Adrenal gland (tissue), 12 donors: ENCODE data around the gene DPP6. TPM values are rescaled to one million over a fixed set of nuclear protein-coding genes. Genes with fewer than 3 reads are reported as not detected.
"Not testable (repeated sequence)": the region's sequence is repeated elsewhere in the genome, so short reads cannot be mapped to it uniquely, and the experiment has no call there.

ENCODE experiments used
- DNase-seq, 7 donors: peaks; one replicate each; pipeline ENCODE4 v3.0.0-alpha.2; 2019 to 2020
- H3K27ac ChIP-seq, 5 donors: fragments of 200-600 bp; sonication (generic) in 4 of 5; 1 replicate in 3 of 5; 2 replicates in 2 of 5; pipeline versions ENCODE4 v1.5.1 to v1.8.0; 2016 to 2020; ENCODE audit warnings: mild to moderate bottlenecking in 1 of 5
- H3K27me3 ChIP-seq: fragments of 200-600 bp; 2 replicates; pipeline ENCODE4 v1.8.0; 2021
- H3K36me3 ChIP-seq, 2 donors: fragments of 200-600 bp; replicated peaks in 1 of 2; 1 replicate in 1 of 2; 2 replicates in 1 of 2; pipeline versions ENCODE4 v1.5.1 to v1.8.0; 2018 to 2022
- H3K4me1 ChIP-seq, 2 donors: fragments of 200-600 bp; replicated peaks in 1 of 2; 1 replicate in 1 of 2; 2 replicates in 1 of 2; pipeline versions ENCODE4 v1.5.1 to v1.8.0; 2018 to 2021
- H3K4me3 ChIP-seq, 4 donors: fragments of 200-600 bp; sonication (generic) in 3 of 4; one replicate each; pipeline ENCODE4 v1.5.1; 2016 to 2018
- H3K9me3 ChIP-seq, 3 donors: fragments of 200-600 bp; sonication (generic) in 1 of 3; replicated peaks in 1 of 3; 1 replicate in 2 of 3; 2 replicates in 1 of 3; pipeline versions ENCODE4 v1.5.1 to v1.8.0; 2016 to 2021
- WGBS, 4 donors: extraction: QIAGEN DNeasy Blood & Tissue Kit in 2 of 4; methylation state at CpG; one replicate each; pipeline versions ENCODE4 v1.1.5 to v1.1.7; 2013 to 2017; 5-methylcytosine and 5-hydroxymethylcytosine counted together
- intact Hi-C, 2 donors: fragments of 100-400 bp; cut with DNase I; formaldehyde crosslinking; loops; one replicate each; pipeline versions ENCODE4 v1.14.1 to v1.15.0; 2022 to 2023
- polyA plus RNA-seq, 3 donors: library from polyadenylated mRNA; stranded (reverse); fragments of 200-250 nt in 2 of 3; fragments of 350-450 nt in 1 of 3; fragmentation: Illumina TruSeq in 1 of 3; extraction: RNeasy Lipid Tissue Mini Kit (QIAGEN cat#74804) in 1 of 3; gene quantifications; one replicate each; pipeline ENCODE4 v1.2.3, GENCODE V29; 2013 to 2014
- total RNA-seq, 9 donors: library from RNA; depleted of rRNA in 4 of 9; stranded (reverse); fragments of >200 nt in 4 of 9; fragments of 120-200 nt in 1 of 9; fragmentation: NEBNext Ultra II Directional in 1 of 9; extraction: Animal tissue kit (Norgen Biotek cat#: 25700) in 1 of 9; gene quantifications; one replicate each; pipeline versions ENCODE4 v1.1.0 to v1.2.4, GENCODE V29; 2013 to 2023
- donor health status: healthy with polysubstance abuse.
- donor health status: Bipolar disorder and iron deficiency.
- donor health status: DM: yes; HTN: yes; CAD: no.
- donor health status: DM: no; HTN: no; CAD: no.
- donor health status: DM: no; HTN: no; CAD: no.
- donor health status: DM: yes; HTN: yes; CAD: no.

The DPP6 gene
- total and polyA plus RNA-seq, 12 donors: 0.39 to 13.1 (median 5.1) TPM

- intact Hi-C loops, H3K4me1 ChIP-seq: not testable (repeated sequence)
- 60 to 73% (median 68%) methylated on average over 11 to 12 of the region's 12 CpGs for WGBS, 4 donors
Measured at GRCh38 chr7:154117411-154118390, 65.5 kb downstream of the DPP6 start.

GRCh38 chr7:154120825-154121224 lies 68.6 kb downstream of the DPP6 start:
- 60 to 71% (median 69%) methylated on average over 5 of the region's 5 CpGs for WGBS, 4 donors
- DNase-seq: not testable (repeated sequence)

More at GRCh38 chr7:154117411-154118390, 65.5 kb downstream of the DPP6 start:
- H3K36me3 ChIP-seq, H3K4me3 ChIP-seq, DNase-seq, H3K27ac ChIP-seq, H3K27me3 ChIP-seq, H3K9me3 ChIP-seq: not testable (repeated sequence)

GRCh38 chr7:154122720-154123119 lies 70.5 kb downstream of the DPP6 start:
- H3K36me3 ChIP-seq, H3K4me3 ChIP-seq, DNase-seq, H3K27ac ChIP-seq, H3K27me3 ChIP-seq, H3K4me1 ChIP-seq, intact Hi-C loops, H3K9me3 ChIP-seq: not testable (repeated sequence)
- 62 to 82% (median 70%) methylated on average over 6 to 9 of the region's 10 CpGs for WGBS, 4 donors

More at GRCh38 chr7:154120825-154121224, 68.6 kb downstream of the DPP6 start:
- H3K9me3 ChIP-seq, H3K27me3 ChIP-seq, H3K27ac ChIP-seq, H3K36me3 ChIP-seq, intact Hi-C loops, H3K4me3 ChIP-seq, H3K4me1 ChIP-seq: not testable (repeated sequence)

- 83 to 86% methylated on average over 6 to 7 of the region's 7 CpGs; no CpG with 5 or more reads in 2 of the 4 donors for WGBS, 4 donors
- H3K4me1 ChIP-seq, H3K27me3 ChIP-seq, intact Hi-C loops, H3K9me3 ChIP-seq, H3K4me3 ChIP-seq, H3K27ac ChIP-seq, DNase-seq, H3K36me3 ChIP-seq: not testable (repeated sequence)
Measured at GRCh38 chr7:154123397-154123796, 71.2 kb downstream of the DPP6 start.

- WGBS, 4 donors: 49 to 68% (median 58%) methylated on average over 3 to 5 of the region's 5 CpGs
- H3K27me3 ChIP-seq, H3K27ac ChIP-seq, H3K4me1 ChIP-seq, intact Hi-C loops, H3K4me3 ChIP-seq, DNase-seq, H3K36me3 ChIP-seq, H3K9me3 ChIP-seq: not testable (repeated sequence)
Measured at GRCh38 chr7:154129142-154129541, 76.9 kb downstream of the DPP6 start.

GRCh38 chr7:154132617-154133016 lies 80.4 kb downstream of the DPP6 start:
- H3K4me1 ChIP-seq, H3K27me3 ChIP-seq, DNase-seq, H3K36me3 ChIP-seq, H3K4me3 ChIP-seq, H3K27ac ChIP-seq, H3K9me3 ChIP-seq, intact Hi-C loops: not testable (repeated sequence)
- 68 to 81% (median 71%) methylated on average over 3 to 4 of the region's 4 CpGs for WGBS, 4 donors

- intact Hi-C loops, DNase-seq, H3K36me3 ChIP-seq, H3K27me3 ChIP-seq, H3K4me3 ChIP-seq, H3K4me1 ChIP-seq, H3K9me3 ChIP-seq, H3K27ac ChIP-seq: not testable (repeated sequence)
- 62 to 92% (median 69%) methylated on average over 3 to 4 of the region's 7 CpGs for WGBS, 4 donors
Measured at GRCh38 chr7:154133703-154134277, 81.6 kb downstream of the DPP6 start.

GRCh38 chr7:154134698-154135097 lies 82.5 kb downstream of the DPP6 start:
- H3K9me3 ChIP-seq, intact Hi-C loops, H3K36me3 ChIP-seq, H3K4me3 ChIP-seq, H3K4me1 ChIP-seq, H3K27me3 ChIP-seq, DNase-seq, H3K27ac ChIP-seq: not testable (repeated sequence)
- WGBS, 4 donors: 80 to 100% methylated on average over 1 of the region's 1 CpG; no CpG with 5 or more reads in 2 of the 4 donors

GRCh38 chr7:154135646-154136045 lies 83.4 kb downstream of the DPP6 start:
- DNase-seq, intact Hi-C loops, H3K27me3 ChIP-seq, H3K4me1 ChIP-seq, H3K27ac ChIP-seq, H3K9me3 ChIP-seq, H3K36me3 ChIP-seq, H3K4me3 ChIP-seq: not testable (repeated sequence)

- H3K27me3 ChIP-seq, H3K36me3 ChIP-seq, intact Hi-C loops, DNase-seq, H3K27ac ChIP-seq, H3K9me3 ChIP-seq, H3K4me1 ChIP-seq, H3K4me3 ChIP-seq: not testable (repeated sequence)
- WGBS, 4 donors: 63 to 80% (median 74%) methylated on average over 4 to 5 of the region's 9 CpGs
Measured at GRCh38 chr7:154145922-154146706, 93.9 kb downstream of the DPP6 start.
